Measurements from ENCODE around the gene ITGB3. TPM values are rescaled to one million over a fixed set of nuclear protein-coding genes. Genes with fewer than 3 reads are reported as not detected.

The ITGB3 gene
- total RNA-seq, 4 donors from 2014 or later: 7.4 to 28.7 (median 23.5) TPM

DNA sequence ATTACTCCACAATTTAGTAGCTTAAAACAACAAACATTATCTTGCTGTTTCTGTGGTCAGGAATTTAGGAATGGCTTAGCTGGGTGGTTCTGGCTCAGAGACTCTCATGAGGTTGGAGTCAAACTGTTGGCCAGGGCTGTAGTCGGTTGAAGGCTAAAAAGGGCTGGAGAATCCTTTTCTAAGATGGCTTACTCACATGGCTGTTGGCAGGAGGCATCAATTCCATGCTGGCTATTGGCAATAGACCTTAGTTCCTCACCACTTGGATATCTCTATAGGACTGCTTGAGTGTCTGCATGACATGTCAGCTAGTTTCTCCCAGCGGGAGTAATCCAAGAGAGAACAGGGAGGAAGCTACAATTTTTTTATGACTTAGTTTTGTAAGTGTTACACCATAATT is 63.5 kb downstream of the ITGB3 start:
- no peak for TF ChIP-seq POLR2A (IDR thresholded peaks at IDR 0.05)
- TF ChIP-seq, protein P1, sequence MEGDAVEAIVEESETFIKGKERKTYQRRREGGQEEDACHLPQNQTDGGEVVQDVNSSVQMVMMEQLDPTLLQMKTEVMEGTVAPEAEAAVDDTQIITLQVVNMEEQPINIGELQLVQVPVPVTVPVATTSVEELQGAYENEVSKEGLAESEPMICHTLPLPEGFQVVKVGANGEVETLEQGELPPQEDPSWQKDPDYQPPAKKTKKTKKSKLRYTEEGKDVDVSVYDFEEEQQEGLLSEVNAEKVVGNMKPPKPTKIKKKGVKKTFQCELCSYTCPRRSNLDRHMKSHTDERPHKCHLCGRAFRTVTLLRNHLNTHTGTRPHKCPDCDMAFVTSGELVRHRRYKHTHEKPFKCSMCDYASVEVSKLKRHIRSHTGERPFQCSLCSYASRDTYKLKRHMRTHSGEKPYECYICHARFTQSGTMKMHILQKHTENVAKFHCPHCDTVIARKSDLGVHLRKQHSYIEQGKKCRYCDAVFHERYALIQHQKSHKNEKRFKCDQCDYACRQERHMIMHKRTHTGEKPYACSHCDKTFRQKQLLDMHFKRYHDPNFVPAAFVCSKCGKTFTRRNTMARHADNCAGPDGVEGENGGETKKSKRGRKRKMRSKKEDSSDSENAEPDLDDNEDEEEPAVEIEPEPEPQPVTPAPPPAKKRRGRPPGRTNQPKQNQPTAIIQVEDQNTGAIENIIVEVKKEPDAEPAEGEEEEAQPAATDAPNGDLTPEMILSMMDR (IDR thresholded peaks at IDR 0.05): no peak
- peaks cover 0 to 4% of the 10 kb centered on the region in 2 donors for H3K4me1 ChIP-seq
- no peak overlapping the region for H3K4me3 ChIP-seq
- H3K36me3 ChIP-seq: no peaks in the 10 kb centered on the region
- H3K27me3 ChIP-seq: no peaks in the 10 kb centered on the region
- no peaks in the 10 kb centered on the region for H3K9me3 ChIP-seq
- H3K27ac ChIP-seq: no peak overlapping the region
- intact Hi-C loops (cut with DNase I; ENCODE audit: low total_unique reads): loop anchor here (5.0 kb wide), 1 partner anchor 90 kb away; no protein-coding TSS in a partner anchor
- no peak for DNase-seq

DNA sequence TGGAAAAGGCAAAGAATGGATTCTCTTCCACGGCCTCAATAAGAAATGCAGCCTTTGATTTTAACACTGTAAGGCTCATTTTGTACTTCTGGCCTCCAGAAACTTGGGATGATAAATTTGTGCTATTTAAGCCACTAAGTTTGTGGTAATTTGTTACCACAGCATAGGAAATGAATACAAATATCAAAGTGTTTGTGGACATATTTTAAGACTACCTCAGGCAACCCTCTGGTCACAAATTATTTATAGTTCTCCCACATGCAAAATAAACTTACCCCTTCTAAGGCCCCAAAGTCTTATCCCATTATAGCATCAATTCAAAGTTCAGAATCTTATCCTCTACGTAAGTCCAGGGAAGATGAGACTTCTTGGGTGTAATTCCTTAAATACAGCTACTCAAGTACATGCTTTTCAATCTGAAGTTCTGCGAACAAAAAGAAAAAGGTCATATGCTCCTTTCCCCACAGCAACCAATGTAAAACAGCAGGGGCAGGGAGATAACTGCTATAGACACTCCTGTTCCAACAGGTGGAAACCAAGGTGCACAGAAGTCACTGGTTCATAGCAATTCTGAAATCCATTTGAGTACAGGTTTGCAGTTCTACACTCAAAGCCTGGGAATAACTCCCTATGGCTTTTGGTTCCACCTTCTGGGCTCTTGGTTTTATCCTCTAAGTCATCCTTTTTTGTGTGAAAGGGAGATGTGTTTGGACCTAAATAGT is 64.7 kb downstream of the ITGB3 start:
- TF ChIP-seq, protein P1 (IDR thresholded peaks at IDR 0.05): no peak
- no peak for TF ChIP-seq POLR2A (IDR thresholded peaks at IDR 0.05)
- Histone ChIP-seq H3K36me3 (no peaks in the 10 kb centered on the region), H3K4me3 (no peak overlapping the region), H3K27ac (no peak overlapping the region), H3K9me3 (no peaks in the 10 kb centered on the region), H3K27me3 (no peaks in the 10 kb centered on the region), H3K4me1 (peaks cover 0 to 4% of the 10 kb centered on the region in 2 donors)
- DNase-seq: no peak
- intact Hi-C loops (cut with DNase I; ENCODE audit: low total_unique reads): loop anchor here (5.0 kb wide), 1 partner anchor 91 kb away; no protein-coding TSS in a partner anchor

DNA sequence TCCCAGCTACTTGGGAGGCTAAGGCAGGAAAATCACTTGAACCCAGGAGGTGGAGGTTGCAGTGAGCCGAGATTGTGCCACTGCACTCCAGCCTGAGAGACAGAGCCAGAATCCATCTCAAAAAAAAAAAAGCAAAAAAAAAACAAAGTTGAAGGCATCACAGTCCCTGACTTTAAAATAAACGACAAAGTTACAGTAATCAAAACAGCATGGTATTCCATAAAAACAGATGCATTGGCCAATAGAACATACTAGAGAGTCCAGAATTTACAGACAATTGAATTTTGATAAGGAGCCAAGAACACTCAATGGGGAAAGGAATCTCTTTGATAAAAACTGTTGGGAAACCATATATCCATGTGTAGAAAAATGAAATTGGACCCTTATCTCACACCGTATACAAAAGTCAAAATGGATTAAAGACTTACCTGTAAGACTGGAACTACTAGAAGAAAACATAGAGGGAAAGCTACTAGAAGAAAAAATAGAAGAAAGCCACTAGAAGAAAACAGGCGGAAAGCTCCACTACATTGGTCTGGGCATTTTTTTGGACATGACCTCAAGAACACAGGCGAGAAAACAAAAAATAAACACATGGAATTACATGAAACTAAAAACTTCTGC is 67.4 kb downstream of the ITGB3 start:
- TF ChIP-seq, protein P1 (IDR thresholded peaks at IDR 0.05): no peak
- TF ChIP-seq POLR2A (IDR thresholded peaks at IDR 0.05): no peak
- Histone ChIP-seq H3K27ac (no peak overlapping the region), H3K27me3 (no peaks in the 10 kb centered on the region), H3K4me1 (no peaks in the 10 kb centered on the region), H3K9me3 (no peaks in the 10 kb centered on the region), H3K4me3 (no peak overlapping the region), H3K36me3 (no peaks in the 10 kb centered on the region)
- no peak for DNase-seq
- intact Hi-C loops (cut with DNase I; ENCODE audit: low total_unique reads): no loop called here

DNA sequence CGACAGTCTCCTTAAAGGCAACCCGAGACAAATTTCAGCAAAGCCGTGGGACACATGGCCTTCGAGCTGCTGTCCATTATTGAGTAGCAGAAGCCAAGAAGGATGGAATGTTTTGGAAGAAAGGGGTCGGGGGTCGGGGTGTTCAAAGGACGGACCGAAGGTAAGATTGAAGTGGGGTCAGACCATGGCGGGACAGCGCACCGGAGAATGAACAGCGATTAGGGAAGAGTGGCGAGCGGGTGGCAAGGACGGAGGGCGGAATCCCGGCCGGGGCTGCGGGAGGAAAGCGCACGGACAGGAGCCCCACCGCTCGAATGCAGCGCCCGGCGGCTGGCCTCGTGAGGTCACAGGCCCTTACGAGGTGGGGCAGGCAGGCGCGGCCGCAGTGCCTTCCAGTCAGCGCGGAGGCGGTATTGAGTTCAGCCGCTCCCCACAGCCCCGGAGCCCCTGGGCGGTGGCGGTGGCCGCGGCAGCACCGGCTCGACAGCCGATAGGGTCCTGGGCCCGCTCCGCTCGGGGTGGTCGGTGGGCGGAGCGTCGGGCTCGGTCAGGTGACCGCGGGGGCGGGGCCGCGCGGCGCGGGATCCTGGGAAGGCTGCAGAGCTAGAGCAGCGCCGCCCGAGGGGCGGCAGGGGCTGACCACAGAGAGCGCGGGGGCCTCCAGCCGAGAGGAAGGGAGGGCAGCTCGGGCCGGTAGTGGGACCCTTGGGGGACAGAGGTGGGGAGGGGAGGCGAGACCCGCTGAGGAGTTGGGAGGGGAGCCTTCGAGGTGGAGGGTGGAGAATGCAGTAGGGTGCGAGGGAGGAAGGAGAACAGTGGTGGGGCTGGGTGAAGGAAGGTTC is 70.0 kb downstream of the ITGB3 start, which contains the start of gene EFCAB13:
Gene EFCAB13 (plus strand): TSS at position 574 of the 842 bp plus-strand sequence. CDS start 4,399 bp downstream, outside the sequence.
- intact Hi-C loops (cut with DNase I; ENCODE audit: low total_unique reads): no loop called here
- no peaks in the 10 kb centered on the region for H3K9me3 ChIP-seq
- peak within 1 kb of the TSS; percentile 56 to 85 for H3K4me3 ChIP-seq
- no peaks in the 10 kb centered on the region for H3K36me3 ChIP-seq
- H3K27ac ChIP-seq: peak within 1 kb of the TSS; percentile 91 to 96
- peak; percentile 88 to 92 for DNase-seq
- TF ChIP-seq, protein P1 (IDR thresholded peaks at IDR 0.05): peak in 3 of 4 experiments; percentile 26 to 44 (median 38)
- peak; percentile 98 for TF ChIP-seq POLR2A (IDR thresholded peaks at IDR 0.05)
- H3K4me1 ChIP-seq: no peaks in the 10 kb centered on the region
- no peaks in the 10 kb centered on the region for H3K27me3 ChIP-seq

Measured in uterus (tissue), 4 donors.